Coronary artery (tissue), 2 donors: ENCODE data around the gene GPRC5B.
A peak's percentile ranks its signal among the peaks of the same experiment; 100 is the strongest.

Experiments used
- DNase-seq: peaks from one replicate; pipeline ENCODE4 v3.0.0-alpha.2; 2017; ENCODE audit warnings: low spot score
- H3K27ac ChIP-seq, 2 donors: fragments of 200-600 bp; sonication (generic); one replicate each; pipeline ENCODE4 v1.5.1; 2016 to 2019
- H3K4me3 ChIP-seq: fragments of 200-600 bp; sonication (generic); 2 replicates; pipeline ENCODE4 v1.5.1; 2016; ENCODE audit warnings: mild to moderate bottlenecking, moderate library complexity
- TF ChIP-seq, protein P1 (sequence below): fragments of 200-600 bp; sonication (generic); IDR thresholded peaks from one replicate; pipeline ENCODE4 v1.5.1; 2019; ENCODE audit warnings: antibody characterized with exemption

GPRC5B gene

DNA sequence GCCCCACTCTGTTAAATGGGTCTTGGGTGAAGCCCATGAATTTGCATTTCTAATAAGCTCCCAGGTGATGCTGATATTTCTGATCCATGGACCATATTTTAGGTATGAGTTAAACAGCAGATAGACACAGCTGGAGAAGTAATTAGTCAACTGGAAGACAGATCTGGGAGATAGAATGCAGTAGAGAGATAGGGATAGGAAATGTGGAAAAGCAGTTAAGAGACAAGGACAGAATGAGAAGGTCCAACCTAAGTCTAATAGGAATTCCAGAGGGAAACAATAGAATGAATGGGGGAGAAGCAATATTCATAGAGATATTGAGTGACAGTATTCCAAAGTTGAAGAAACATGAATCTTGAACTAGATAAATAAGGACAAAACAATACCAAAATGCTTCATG is 71.7 kb downstream of the GPRC5B start:
- TF ChIP-seq, protein P1, sequence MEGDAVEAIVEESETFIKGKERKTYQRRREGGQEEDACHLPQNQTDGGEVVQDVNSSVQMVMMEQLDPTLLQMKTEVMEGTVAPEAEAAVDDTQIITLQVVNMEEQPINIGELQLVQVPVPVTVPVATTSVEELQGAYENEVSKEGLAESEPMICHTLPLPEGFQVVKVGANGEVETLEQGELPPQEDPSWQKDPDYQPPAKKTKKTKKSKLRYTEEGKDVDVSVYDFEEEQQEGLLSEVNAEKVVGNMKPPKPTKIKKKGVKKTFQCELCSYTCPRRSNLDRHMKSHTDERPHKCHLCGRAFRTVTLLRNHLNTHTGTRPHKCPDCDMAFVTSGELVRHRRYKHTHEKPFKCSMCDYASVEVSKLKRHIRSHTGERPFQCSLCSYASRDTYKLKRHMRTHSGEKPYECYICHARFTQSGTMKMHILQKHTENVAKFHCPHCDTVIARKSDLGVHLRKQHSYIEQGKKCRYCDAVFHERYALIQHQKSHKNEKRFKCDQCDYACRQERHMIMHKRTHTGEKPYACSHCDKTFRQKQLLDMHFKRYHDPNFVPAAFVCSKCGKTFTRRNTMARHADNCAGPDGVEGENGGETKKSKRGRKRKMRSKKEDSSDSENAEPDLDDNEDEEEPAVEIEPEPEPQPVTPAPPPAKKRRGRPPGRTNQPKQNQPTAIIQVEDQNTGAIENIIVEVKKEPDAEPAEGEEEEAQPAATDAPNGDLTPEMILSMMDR, result no peak
- H3K27ac ChIP-seq, result no peak overlapping the region
- DNase-seq, result no peak
- no peak overlapping the region for H3K4me3 ChIP-seq

DNA sequence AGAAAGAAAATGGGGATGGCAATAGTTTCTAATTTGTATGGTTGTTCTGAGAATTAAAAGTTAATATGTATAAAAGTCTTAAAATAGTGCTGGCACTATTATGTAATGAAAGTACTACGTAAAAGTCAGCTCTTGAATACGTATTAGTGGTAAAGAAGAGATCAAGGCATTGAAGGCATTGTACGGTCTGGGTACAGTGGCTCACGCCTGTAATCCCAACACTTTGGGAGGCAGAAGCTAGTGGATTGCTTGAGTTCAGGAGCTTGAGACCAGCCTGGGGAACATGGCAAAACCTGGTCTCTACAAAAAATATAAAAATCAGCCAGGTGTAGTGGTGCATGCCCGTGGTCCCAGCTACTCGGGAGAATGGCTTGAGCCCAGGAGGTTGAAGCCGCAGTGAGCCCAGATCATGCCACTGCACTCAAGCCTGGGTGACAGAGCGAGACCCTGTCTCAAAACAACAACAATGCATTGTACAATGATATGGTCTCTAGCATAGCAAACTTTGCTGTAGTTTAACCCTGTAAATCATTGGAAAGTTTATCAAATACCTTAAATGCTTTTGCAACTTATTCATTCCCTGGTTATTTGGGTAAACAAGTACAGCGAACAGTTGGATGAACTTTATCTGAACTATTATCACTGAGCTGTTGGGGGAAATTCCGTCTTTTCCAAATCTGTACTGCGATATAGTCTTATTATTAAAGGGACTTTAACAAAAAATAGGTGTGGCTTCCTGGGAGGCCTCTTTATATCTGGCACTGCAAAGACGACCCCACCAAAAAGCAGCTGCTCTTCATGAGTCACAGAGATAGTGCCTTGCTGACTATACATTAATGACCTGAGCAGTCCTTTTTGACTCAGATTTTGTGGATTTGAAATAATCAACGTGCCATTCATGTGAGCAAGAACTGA is 73.6 kb downstream of the GPRC5B start:
- TF ChIP-seq, protein P1, result no peak
- Histone ChIP-seq H3K27ac (no peak overlapping the region), H3K4me3 (no peak overlapping the region)
- no peak for DNase-seq

DNA sequence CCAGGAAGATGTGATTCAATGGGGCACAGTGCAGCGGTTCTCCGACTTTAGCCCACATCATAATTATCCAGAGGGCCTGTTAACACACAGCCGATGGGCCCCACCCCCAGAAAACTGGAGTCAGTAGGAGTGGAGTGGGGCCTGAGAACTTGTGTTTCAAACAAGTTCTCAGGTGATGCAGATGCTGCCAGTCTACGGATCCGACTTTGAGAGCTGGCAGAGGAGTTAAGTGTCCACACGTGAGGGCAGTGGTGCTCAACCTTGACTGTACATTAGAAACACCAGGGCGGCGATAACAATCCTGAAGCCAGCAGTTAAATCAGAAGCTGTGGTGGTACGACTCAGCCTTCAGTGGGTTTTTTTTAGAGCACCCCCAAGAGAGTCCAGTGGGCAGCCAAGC is 75.0 kb downstream of the GPRC5B start:
- DNase-seq, result no peak
- Histone ChIP-seq H3K27ac (peak overlapping the region in 1 of 2 donors; percentile 59), H3K4me3 (no peak overlapping the region)
- TF ChIP-seq, protein P1, result no peak

DNA sequence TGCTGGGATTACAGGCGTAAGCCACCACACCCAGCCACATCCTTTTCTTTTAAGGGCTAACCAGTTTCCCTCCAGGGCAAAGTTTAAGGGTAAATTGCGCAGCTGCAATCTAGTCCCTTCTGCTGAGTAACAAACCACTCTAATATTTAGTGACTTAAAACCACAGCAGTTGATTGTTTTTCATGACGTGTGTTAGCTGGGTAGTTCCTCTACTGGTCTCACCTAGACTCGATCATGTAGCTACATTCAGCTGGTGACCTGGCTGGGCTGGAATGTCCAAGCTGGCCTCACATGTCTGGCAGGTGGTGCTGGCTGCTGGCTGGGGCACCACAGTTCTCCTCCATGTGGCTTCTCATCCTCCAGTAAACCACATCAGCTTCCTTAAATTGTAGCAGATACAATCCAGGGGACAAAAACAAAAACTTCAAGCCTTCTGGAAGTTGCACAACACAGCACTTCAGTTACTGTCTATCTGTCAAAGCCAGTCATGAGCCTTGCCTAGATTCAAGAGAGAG is 75.5 kb downstream of the GPRC5B start:
- peak overlapping the region in 1 of 2 donors; percentile 59 for H3K27ac ChIP-seq
- TF ChIP-seq, protein P1, result no peak
- no peak for DNase-seq

DNA sequence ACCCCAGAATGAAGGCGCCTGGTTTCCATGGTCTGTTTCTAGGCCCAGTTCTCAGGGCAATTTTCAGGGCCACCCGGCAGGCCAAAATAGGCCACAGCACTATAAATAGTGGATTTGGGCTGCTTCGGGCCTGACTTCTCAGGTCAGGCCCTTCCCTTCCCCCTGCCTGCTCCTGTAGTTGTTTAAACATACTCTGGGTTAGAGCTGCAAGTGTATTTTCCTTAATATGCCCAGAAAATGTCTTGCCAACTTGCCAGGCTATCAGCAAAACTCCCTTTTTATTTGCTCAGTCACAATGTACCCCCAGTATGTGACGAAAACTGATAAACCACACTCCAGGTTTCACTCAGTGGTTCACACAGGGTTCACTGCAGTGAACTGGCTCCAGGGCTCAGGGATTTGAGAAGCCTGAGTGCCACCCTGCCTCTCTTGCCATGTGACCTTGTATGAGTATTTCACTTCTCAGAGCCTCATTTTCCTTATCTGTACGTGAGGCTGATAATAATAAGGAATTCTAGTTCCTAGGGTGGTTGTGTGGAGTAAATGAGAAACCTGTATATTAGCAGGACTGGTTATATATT is 76.5 kb downstream of the GPRC5B start:
- Histone ChIP-seq H3K4me3 (no peak overlapping the region), H3K27ac (peak overlapping the region; percentile 38 to 59)
- no peak for DNase-seq
- TF ChIP-seq, protein P1, result no peak

More for the DNA sequence above, 75.5 kb downstream of the GPRC5B start:
- H3K4me3 ChIP-seq, result no peak overlapping the region
